ENCODE data around the gene MAGEA4. TPM values are rescaled to one million over a fixed set of nuclear protein-coding genes. Genes with fewer than 3 reads are reported as not detected.
A peak's percentile ranks its signal among the peaks of the same experiment; 100 is the strongest.

MAGEA4 gene
- total RNA-seq, 1 experiment from 2014 or later = not detected

DNA sequence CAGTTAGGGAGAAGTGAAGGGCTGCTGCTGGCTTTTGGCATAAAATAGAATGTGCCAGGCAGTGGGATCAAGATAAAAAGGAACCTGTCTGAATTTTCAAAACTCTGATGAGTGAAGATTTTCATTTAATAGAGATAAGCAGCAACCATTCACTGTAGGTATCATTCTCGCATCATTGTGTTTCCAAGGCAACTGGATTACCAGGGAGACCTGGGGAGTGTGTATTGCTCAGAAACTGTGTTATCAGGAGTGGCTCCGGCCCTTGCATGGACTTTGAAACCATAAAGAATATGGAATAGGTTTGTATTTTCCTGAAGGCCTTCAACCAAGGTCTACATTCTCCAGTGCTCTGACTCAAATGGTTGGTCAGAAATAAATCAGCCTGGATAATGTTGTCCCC is 23.3 kb upstream of the MAGEA4 start:
- DNase-seq = no peak
- H3K9me3 Mint-ChIP-seq (ENCODE audit: low read depth, unreplicated experiment) = no peaks in the 10 kb centered on the region
- no TSS peak for BruUV-seq (replicated peaks)
- intact Hi-C loops (cut with micrococcal nuclease; ENCODE audit: unreplicated experiment) = no loop called here
- CTCF ChIA-PET = no interaction called here
- no peak for TF ChIP-seq CTCF (IDR thresholded peaks at IDR 0.05; ENCODE audit: unreplicated experiment)
- H3K27me3 Mint-ChIP-seq (ENCODE audit: unreplicated experiment) = no peaks in the 10 kb centered on the region
- H3K4me1 Mint-ChIP-seq (ENCODE audit: low read depth, unreplicated experiment) = no peaks in the 10 kb centered on the region
- H3K27ac Mint-ChIP-seq (ENCODE audit: unreplicated experiment) = no peak overlapping the region
- H3K36me3 Mint-ChIP-seq (ENCODE audit: insufficient read depth, unreplicated experiment) = no peaks in the 10 kb centered on the region
- H3K4me3 Mint-ChIP-seq (ENCODE audit: low read depth, unreplicated experiment) = no peak overlapping the region

- H3K27ac Mint-ChIP-seq (ENCODE audit: unreplicated experiment) = no peak overlapping the region
- DNase-seq = no peak
- H3K9me3 Mint-ChIP-seq (ENCODE audit: low read depth, unreplicated experiment) = peaks cover 3% of the 10 kb centered on the region
- CTCF ChIA-PET = no interaction called here
- no peaks in the 10 kb centered on the region for H3K27me3 Mint-ChIP-seq (ENCODE audit: unreplicated experiment)
- TF ChIP-seq CTCF (IDR thresholded peaks at IDR 0.05; ENCODE audit: unreplicated experiment) = no peak
- H3K4me3 Mint-ChIP-seq (ENCODE audit: low read depth, unreplicated experiment) = no peak overlapping the region
- no peaks in the 10 kb centered on the region for H3K4me1 Mint-ChIP-seq (ENCODE audit: low read depth, unreplicated experiment)
- intact Hi-C loops (cut with micrococcal nuclease; ENCODE audit: unreplicated experiment) = no loop called here
- no TSS peak for BruUV-seq (replicated peaks)
- no peaks in the 10 kb centered on the region for H3K36me3 Mint-ChIP-seq (ENCODE audit: insufficient read depth, unreplicated experiment)
Measured at GRCh38 chrX:151896734-151897474, 15.8 kb upstream of the MAGEA4 start.

GRCh38 chrX:151899622-151900021 is 13.1 kb upstream of the MAGEA4 start:
- H3K4me1 Mint-ChIP-seq (ENCODE audit: low read depth, unreplicated experiment) = peaks cover 8% of the 10 kb centered on the region
- no peak for DNase-seq
- no peaks in the 10 kb centered on the region for H3K27me3 Mint-ChIP-seq (ENCODE audit: unreplicated experiment)
- peaks cover 3% of the 10 kb centered on the region for H3K9me3 Mint-ChIP-seq (ENCODE audit: low read depth, unreplicated experiment)
- BruUV-seq (replicated peaks) = no TSS peak
- no peak for TF ChIP-seq CTCF (IDR thresholded peaks at IDR 0.05; ENCODE audit: unreplicated experiment)
- CTCF ChIA-PET = no interaction called here
- no peak overlapping the region for H3K27ac Mint-ChIP-seq (ENCODE audit: unreplicated experiment)
- no peak overlapping the region for H3K4me3 Mint-ChIP-seq (ENCODE audit: low read depth, unreplicated experiment)
- intact Hi-C loops (cut with micrococcal nuclease; ENCODE audit: unreplicated experiment) = no loop called here
- H3K36me3 Mint-ChIP-seq (ENCODE audit: insufficient read depth, unreplicated experiment) = no peaks in the 10 kb centered on the region

- Mint-ChIP-seq H3K4me1 (ENCODE audit: low read depth, unreplicated experiment) (peaks cover 8% of the 10 kb centered on the region), H3K27ac (ENCODE audit: unreplicated experiment) (peak overlapping the region; percentile 7), H3K36me3 (ENCODE audit: insufficient read depth, unreplicated experiment) (no peaks in the 10 kb centered on the region), H3K9me3 (ENCODE audit: low read depth, unreplicated experiment) (peaks cover 3% of the 10 kb centered on the region), H3K4me3 (ENCODE audit: low read depth, unreplicated experiment) (no peak overlapping the region), H3K27me3 (ENCODE audit: unreplicated experiment) (no peaks in the 10 kb centered on the region)
- intact Hi-C loops (cut with micrococcal nuclease; ENCODE audit: unreplicated experiment) = no loop called here
- no peak for DNase-seq
- TF ChIP-seq CTCF (IDR thresholded peaks at IDR 0.05; ENCODE audit: unreplicated experiment) = no peak
- CTCF ChIA-PET = no interaction called here
- no TSS peak for BruUV-seq (replicated peaks)
Measured at GRCh38 chrX:151901826-151902225, 10.9 kb upstream of the MAGEA4 start.

Measured in Calu3 (cell line).